Progenitor cell of endocrine pancreas (in vitro differentiated cells): Measurements from ENCODE around the gene IZUMO1R. TPM values are rescaled to one million over a fixed set of nuclear protein-coding genes. Genes with fewer than 3 reads are reported as not detected.

Source experiments
- total RNA-seq: library from RNA; stranded (reverse); gene quantifications from 2 replicates; pipeline ENCODE4 v1.2.1, GENCODE V29; 2021

Gene IZUMO1R
- total RNA-seq, 1 donor from 2014 or later: not detected

Other genes starting within 250 kb of the IZUMO1R start
- 31.9 and 32.3 TPM in 2 replicates for gene PANX1, start 175.7 kb upstream of the IZUMO1R start, total RNA-seq
- 0.31 and 0.62 TPM in 2 replicates for gene GPR83, start 96.8 kb downstream of the IZUMO1R start, total RNA-seq
- 35.1 and 42.6 TPM in 2 replicates for gene MRE11, start 189.3 kb downstream of the IZUMO1R start, total RNA-seq
- gene ANKRD49, start 189.4 kb downstream of the IZUMO1R start, total RNA-seq: 17.6 and 23.0 TPM in 2 replicates
- not detected in 2 replicates for gene C11orf97, start 207.9 kb downstream of the IZUMO1R start, total RNA-seq
- 6.6 and 7.1 TPM in 2 replicates for gene FUT4, start 239.3 kb downstream of the IZUMO1R start, total RNA-seq